Measurements from ENCODE around the gene TSPAN18. TPM values are rescaled to one million over a fixed set of nuclear protein-coding genes. Genes with fewer than 3 reads are reported as not detected.

Gene TSPAN18
- total and polyA plus RNA-seq, 10 of the 15 experiments (the other 5 are each of a cell fraction or from before 2014, with no cell fraction given): 0.02 to 0.77 (median 0.13) TPM; not detected in 1

DNA sequence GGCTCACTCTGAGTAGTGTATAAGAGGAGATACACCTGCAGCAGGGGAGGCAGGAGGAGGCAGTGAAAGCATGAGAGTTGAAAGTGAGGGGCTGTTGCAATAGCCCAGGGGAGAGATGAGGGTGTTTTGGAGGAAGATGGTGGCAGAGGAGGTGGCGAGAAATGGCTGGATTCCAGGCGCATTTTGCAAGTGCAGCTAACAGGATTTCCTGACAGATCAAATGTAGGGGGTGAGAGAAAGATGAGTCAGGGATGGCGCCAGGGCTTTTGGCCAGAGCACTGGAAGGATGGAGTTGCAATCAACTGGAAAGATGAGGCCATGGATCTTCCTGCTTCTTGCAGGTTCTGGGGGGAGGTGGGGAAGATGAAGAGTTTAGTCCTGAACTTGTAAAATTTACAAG, 16.8 kb upstream of the TSPAN18 start:
- ChIA-PET SMC1A (ENCODE audit: uncharacterized antibody, unreplicated experiment) (no interaction called here), RAD21 (ENCODE audit: unreplicated experiment) (no interaction called here), POLR2A (no interaction called here), CTCF (no interaction called here)
- no peaks in the 10 kb centered on the region for H3K36me3 ChIP-seq (ENCODE audit: control insufficient read depth in 2 of 2, insufficient read depth in 2 of 2, low read length in 1 of 2)
- no peak overlapping the region for H3K9ac ChIP-seq (ENCODE audit: control insufficient read depth, insufficient read depth, low read length)
- no peak for ATAC-seq
- no peak for FAIRE-seq
- no TSS peak for BruUV-seq (replicated peaks)
- no peaks in the 10 kb centered on the region; the same call in 1 of the 2 replicates for H4K20me1 ChIP-seq (ENCODE audit: control insufficient read depth, insufficient read depth)
- H3K27ac ChIP-seq (ENCODE audit: control insufficient read depth, insufficient read depth): no peak overlapping the region
- intact Hi-C loops (cut with micrococcal nuclease; ENCODE audit: unreplicated experiment) (no loop called here), in situ Hi-C loops (cut with MboI) (no loop called here)
- no peaks in the 10 kb centered on the region for H3K4me1 ChIP-seq (ENCODE audit: control insufficient read depth, insufficient read depth, low read length)
- no peaks in the 10 kb centered on the region; the same call in 2 of the 3 replicates for H3K9me3 ChIP-seq (replicated peaks; ENCODE audit: control insufficient read depth, insufficient read depth, low read length)
- no peak overlapping the region for H2AFZ ChIP-seq (ENCODE audit: control insufficient read depth, low read depth, low read length)
- H3K4me2 ChIP-seq (ENCODE audit: control insufficient read depth, insufficient read depth): no peak overlapping the region
- no peak for DNase-seq (ENCODE audit: low read depth, low spot score)
- 35% methylated on average over 3 of the region's 3 CpGs for WGBS (ENCODE audit: insufficient coverage, insufficient replicate concordance, low lambda C conversion rate, missing lambda C conversion rate)
- 0 out of 4 replicates have a peak, but pooled peaks cover 0 to 1% of the 10 kb centered on the region in 2 experiments for H3K27me3 ChIP-seq (replicated peaks in 1 of 2; ENCODE audit: control insufficient read depth in 2 of 2, insufficient read depth in 2 of 2, low read length in 1 of 2)
- no peak overlapping the region for H3K4me3 ChIP-seq
- H3K79me2 ChIP-seq (ENCODE audit: control insufficient read depth, insufficient read depth, low read length): no peaks in the 10 kb centered on the region
- TF ChIP-seq MEF2B (IDR thresholded peaks at IDR 0.05; ENCODE audit: partially characterized antibody, poor library complexity, severe bottlenecking) (no peak), HCFC1 (IDR thresholded peaks at IDR 0.05; ENCODE audit: low read length) (no peak), NFYB (IDR thresholded peaks at IDR 0.05; ENCODE audit: insufficient read depth, low read depth, low read length) (no peak), EGR1 (IDR thresholded peaks at IDR 0.05; ENCODE audit: borderline replicate concordance in 1 of 2, low read depth in 2 of 2, low read length in 2 of 2) (no peak), JUNB (IDR thresholded peaks at IDR 0.05) (no peak), MAX (IDR thresholded peaks at IDR 0.05; ENCODE audit: low read depth, low read length) (no peak), TARDBP (IDR thresholded peaks at IDR 0.05; ENCODE audit: borderline replicate concordance) (no peak), NFIC (IDR thresholded peaks at IDR 0.05; ENCODE audit: low read depth, low read length) (no peak), SUPT20H (IDR thresholded peaks at IDR 0.05; ENCODE audit: borderline replicate concordance, control insufficient read depth, low read depth, low read length) (no peak), PAX5 (IDR thresholded peaks at IDR 0.05; ENCODE audit: borderline replicate concordance, low read depth, low read length) (no peak), NR2F1 (conservative IDR thresholded peaks at IDR 0.05) (no peak), ESRRA (IDR thresholded peaks at IDR 0.05; ENCODE audit: low read length) (no peak), IRF5 (IDR thresholded peaks at IDR 0.05; ENCODE audit: borderline replicate concordance) (no peak), BRCA1 (IDR thresholded peaks at IDR 0.05; ENCODE audit: low read depth, low read length) (no peak)
- TF ChIP-seq, protein P1, sequence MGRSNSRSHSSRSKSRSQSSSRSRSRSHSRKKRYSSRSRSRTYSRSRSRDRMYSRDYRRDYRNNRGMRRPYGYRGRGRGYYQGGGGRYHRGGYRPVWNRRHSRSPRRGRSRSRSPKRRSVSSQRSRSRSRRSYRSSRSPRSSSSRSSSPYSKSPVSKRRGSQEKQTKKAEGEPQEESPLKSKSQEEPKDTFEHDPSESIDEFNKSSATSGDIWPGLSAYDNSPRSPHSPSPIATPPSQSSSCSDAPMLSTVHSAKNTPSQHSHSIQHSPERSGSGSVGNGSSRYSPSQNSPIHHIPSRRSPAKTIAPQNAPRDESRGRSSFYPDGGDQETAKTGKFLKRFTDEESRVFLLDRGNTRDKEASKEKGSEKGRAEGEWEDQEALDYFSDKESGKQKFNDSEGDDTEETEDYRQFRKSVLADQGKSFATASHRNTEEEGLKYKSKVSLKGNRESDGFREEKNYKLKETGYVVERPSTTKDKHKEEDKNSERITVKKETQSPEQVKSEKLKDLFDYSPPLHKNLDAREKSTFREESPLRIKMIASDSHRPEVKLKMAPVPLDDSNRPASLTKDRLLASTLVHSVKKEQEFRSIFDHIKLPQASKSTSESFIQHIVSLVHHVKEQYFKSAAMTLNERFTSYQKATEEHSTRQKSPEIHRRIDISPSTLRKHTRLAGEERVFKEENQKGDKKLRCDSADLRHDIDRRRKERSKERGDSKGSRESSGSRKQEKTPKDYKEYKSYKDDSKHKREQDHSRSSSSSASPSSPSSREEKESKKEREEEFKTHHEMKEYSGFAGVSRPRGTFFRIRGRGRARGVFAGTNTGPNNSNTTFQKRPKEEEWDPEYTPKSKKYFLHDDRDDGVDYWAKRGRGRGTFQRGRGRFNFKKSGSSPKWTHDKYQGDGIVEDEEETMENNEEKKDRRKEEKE (IDR thresholded peaks at IDR 0.05): no peak
- TF ChIP-seq, protein P2, sequence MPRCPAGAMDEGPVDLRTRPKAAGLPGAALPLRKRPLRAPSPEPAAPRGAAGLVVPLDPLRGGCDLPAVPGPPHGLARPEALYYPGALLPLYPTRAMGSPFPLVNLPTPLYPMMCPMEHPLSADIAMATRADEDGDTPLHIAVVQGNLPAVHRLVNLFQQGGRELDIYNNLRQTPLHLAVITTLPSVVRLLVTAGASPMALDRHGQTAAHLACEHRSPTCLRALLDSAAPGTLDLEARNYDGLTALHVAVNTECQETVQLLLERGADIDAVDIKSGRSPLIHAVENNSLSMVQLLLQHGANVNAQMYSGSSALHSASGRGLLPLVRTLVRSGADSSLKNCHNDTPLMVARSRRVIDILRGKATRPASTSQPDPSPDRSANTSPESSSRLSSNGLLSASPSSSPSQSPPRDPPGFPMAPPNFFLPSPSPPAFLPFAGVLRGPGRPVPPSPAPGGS (IDR thresholded peaks at IDR 0.05; ENCODE audit: borderline replicate concordance, insufficient read depth, low read depth, low read length, poor library complexity, severe bottlenecking): no peak
